ACHN (cell line): ENCODE results near the gene ANKS6.

Experiments used
- DNase-seq: peaks from one replicate; pipeline ENCODE4 v3.0.0-alpha.2; 2015
- in situ Hi-C: cut with HindIII; loops from 2 replicates; pipeline ENCODE4 v1.10.0; 2017; ENCODE audit warnings: low sequenced_read_pairs, low pct_ligation_motif_present, low pct_unique_long_range_greater_than_20kb

Gene ANKS6

DNA sequence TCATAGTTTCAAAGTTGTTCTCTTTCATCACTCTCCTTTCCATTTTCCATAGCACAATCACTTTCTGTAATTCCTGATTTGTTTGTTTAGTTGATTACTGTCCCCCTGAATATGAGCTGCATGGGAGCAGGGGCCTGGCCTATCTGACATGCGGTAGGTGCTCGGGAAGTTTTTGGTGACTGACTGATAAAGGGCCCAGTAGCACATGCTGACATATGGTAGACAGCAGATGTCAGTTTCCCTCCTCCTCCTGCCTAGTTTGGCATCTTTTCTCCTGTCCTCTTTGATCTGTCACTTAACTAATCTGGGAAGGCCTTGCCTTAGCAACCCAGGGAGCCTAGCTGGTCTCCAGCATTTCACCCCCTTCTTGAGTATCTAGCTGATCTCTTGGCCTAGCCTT, 25.5 kb upstream of the ANKS6 start:
- DNase-seq, result no peak
- in situ Hi-C loops, result no loop called here

DNA sequence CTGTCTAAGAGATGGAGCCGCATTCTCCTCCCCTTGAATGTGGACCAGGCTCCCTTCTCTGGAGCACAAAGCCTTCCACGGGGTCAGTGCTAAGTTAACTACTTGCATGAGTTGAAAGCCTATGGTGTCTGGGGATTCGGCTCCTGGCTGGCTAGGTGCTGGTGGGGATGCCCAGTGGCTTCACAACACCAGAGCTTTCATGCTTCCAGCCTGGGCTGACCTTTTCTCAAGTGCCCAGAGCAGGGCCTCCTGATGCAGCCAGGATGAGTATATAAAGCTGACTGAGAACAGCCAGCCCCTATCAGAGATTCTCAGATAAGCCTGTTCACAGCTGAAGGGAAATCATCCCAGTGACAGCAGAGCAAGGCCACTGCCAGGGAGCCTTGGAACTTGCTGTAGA, 22.9 kb upstream of the ANKS6 start:
- in situ Hi-C loops, result no loop called here

DNA sequence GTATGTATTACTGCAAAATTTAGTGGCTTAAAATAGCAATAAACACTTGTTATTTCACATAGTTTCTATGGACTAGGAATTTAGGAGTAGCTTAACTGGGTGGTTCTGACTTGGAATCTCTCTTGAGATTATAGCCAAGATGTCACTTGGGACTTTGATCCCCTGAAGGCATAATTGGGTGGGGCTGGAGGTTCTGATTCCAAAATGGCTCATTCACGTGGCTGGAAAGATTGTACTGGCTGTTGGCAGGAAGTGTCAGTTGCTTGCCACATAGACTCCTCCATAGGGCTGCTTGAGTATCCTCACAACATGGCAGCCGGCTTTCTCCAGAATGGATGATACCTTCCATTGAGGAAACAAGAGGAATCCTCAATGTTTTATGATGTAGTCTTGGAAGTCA, 22.4 kb upstream of the ANKS6 start:
- in situ Hi-C loops, result no loop called here

More for the DNA sequence above, 22.9 kb upstream of the ANKS6 start:
- no peak for DNase-seq

DNA sequence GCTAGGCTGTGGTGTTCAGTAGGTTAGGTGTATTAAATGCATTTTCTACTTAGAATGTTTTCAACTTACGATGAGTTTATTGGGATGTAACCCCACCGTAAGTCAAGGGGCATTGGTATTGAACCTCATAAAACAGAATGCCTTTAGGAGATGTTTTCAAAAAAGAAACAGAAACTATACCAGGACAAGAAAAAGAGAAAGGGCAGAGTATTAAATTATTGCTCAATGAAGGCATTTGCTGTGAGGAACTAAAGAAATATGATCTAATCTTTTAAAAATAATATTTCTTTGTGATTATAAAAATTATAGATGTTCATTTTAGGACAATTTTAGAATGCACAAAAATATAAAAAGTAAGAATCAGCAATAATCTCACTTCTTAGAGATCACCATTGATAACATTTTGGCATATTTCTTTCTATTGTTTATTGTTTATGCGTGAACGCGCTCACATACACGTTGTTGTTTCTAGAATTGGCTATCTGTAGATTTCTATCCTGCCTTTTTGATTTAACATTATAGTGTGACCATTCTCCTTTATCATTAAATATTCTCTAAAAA, 19.1 kb upstream of the ANKS6 start:
- DNase-seq, result no peak
- in situ Hi-C loops, result no loop called here

More for the DNA sequence above, 22.4 kb upstream of the ANKS6 start:
- DNase-seq, result no peak

DNA sequence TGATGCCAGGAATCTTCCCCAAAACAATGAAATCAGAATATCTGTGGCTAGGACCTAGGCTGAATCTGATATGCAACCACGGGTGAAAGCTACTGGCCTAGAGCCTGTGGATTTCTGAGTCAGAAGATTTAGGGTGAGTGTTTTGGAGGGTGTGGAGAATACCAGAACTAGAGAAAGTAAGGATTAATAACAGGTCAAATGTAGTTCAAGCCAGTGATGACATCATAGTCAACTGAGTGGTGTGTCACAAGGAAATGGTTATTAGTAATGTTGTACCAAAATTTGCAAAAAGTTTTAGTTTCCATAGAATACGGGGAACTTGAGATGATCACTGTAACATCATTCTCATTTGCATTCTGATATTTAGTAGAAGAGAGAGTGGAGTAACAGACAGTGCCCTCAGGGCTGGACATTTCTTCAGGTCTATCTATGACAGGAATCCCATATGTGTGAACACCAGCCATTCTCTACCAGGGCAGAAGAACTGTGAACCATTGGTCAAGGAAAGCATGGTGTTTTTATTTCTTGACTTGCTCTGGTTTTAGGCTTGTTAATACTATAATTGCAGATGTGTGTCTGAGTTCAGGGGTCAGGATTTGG, 14.8 kb upstream of the ANKS6 start:
- in situ Hi-C loops, result no loop called here
- peak; percentile 50 for DNase-seq

- no peak for DNase-seq
- in situ Hi-C loops, result no loop called here
Observed at GRCh38 chr9:98810102-98810842, 13.9 kb upstream of the ANKS6 start.

DNA sequence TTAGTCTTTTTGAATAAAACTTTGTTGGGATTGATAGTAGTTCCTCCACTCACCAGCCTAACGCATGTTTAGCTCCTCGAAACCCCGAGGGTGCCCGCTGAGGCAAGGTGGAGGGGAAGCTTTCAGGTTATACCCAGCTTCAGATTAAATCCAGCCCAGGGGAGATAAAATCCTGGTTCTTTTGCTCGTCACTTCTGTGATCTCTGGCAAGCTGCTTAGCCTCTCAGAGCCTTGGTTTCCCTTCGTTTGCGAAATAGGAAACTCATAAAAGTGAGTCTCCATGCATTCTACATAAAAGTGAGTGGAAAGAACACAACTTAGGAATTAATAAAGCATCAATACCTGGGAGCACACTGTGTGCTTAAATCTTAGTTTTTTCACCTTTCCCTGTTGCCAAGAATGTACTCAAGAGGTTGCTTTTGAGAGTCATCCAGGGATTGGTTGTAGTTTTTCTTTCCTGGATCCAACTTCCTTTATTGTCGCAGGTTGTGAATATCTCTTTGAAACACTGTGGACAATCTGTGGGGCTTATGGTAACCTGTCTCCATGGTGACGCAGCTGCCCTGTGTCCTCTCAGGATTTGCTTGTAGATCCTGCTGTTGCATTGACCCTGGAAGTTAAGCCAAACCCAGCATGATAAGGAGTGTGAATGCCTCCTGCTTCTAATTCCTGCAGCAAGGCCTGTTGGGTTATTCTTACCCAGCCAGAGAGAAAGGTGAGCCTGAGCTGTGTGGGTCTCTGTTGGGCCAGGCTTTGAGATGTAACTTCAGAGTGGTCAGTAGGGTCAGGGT, 13.2 kb upstream of the ANKS6 start:
- in situ Hi-C loops, result no loop called here

GRCh38 chr9:98808875-98809274, 12.5 kb upstream of the ANKS6 start:
- no peak for DNase-seq
- in situ Hi-C loops, result no loop called here

More for the DNA sequence above, 13.2 kb upstream of the ANKS6 start:
- DNase-seq, result no peak

GRCh38 chr9:98808411-98808815, 12.1 kb upstream of the ANKS6 start:
- in situ Hi-C loops, result no loop called here
- DNase-seq, result peak; percentile 66

GRCh38 chr9:98807814-98808195, 11.4 kb upstream of the ANKS6 start:
- in situ Hi-C loops, result no loop called here
- DNase-seq, result peak; percentile 23

DNA sequence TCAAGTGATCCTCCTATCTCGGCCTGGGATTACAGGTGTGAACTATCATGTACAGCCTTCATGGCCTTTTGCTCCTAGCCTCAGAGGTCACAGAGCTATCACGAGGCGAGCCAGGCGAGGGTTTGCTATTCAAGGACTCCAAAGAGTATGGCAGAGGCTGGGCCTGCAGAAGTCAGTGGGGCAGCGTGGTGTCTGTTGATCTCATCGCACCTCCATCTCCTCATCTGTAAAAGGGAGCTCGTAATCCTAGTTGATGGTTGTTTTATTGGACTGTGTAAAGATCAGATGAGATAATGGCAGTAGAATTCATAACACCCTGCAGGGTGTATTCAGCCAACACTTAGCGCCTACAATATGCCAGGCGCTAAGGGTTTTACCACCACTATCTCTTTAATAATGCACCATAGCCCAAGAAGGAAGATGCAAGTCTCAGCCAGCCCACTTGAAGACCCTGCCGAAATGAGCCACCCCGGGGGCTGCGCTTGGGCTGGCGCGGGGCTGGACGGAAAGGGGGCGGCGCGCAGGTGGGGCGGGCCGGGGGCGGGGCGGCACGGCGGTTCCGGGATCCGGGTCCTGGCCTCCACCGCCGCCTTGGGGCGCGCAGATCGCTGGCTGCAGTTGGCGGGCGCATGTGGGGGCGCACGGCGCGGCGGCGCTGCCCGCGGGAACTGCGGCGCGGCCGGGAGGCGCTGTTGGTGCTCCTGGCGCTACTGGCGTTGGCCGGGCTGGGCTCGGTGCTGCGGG, 10.9 kb upstream of the ANKS6 start, which contains the start of gene GALNT12:
Gene GALNT12 (plus strand): TSS at position 601 of the 744 bp plus-strand sequence. CDS start 29 bp downstream, at position 630.
- in situ Hi-C loops, result no loop called here
- DNase-seq, result peak; percentile 55

DNA sequence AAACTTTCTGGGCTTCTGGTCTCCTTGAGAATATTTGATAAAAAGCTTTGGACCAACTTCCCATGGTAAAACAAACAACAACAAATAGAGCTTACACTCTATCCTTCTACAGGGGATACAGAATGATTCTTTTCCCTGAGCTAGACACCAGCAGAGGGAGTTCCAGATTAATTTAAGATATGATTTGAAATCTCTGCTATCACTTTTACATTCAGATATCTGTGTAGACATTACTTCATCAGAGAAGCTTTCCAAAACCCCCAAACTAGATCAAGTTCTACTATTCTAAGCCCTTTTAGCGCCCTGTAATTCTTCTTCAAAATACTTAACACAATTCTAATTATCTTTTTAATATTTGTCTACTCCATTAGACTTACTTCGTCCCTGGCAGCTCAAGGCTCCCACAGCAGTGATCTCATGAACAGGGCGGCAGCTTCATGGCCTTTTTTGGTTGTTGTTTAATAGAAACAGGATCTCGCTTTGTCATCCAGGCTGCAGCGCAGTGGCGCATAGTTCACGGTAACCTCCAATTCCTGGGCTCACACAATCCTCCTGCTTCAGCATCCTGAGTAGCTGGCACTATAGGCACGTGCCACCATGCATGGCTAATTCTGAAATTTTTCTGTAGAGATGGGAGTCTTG, 10.2 kb upstream of the ANKS6 start:
- peak; percentile 72 for DNase-seq
- in situ Hi-C loops, result no loop called here

- in situ Hi-C loops, result no loop called here
- DNase-seq, result no peak
Observed at GRCh38 chr9:98805506-98806272, 9.3 kb upstream of the ANKS6 start.

- in situ Hi-C loops, result no loop called here
- no peak for DNase-seq
Observed at GRCh38 chr9:98804083-98804482, 7.7 kb upstream of the ANKS6 start.

GRCh38 chr9:98801969-98802371, 5.6 kb upstream of the ANKS6 start:
- in situ Hi-C loops, result no loop called here
- no peak for DNase-seq

DNA sequence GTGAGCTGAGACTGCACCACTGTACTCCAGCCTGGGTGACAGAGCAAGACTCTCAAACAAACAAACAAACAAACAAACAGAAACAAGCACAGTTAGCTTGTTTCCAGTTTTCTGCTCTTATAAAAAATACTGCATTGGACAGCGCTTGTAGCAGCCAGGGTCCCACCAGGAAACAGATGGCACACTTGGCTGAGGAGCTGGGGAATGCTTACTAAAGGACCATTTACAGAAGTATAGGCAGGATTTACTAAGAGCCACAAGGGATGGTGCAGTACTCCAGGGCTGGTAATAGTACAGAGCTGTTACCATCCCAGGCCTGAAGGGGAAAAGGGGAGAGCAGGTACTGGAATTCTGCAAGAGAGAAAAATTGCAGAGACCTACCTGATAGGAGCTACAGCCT, 5.2 kb upstream of the ANKS6 start:
- in situ Hi-C loops, result no loop called here
- no peak for DNase-seq

- in situ Hi-C loops, result no loop called here
- no peak for DNase-seq
Observed at GRCh38 chr9:98798254-98798653, 1.9 kb upstream of the ANKS6 start.
